Colonic mucosa (tissue), 4 donors: ENCODE data around the gene MYL5. TPM values are rescaled to one million over a fixed set of nuclear protein-coding genes. Genes with fewer than 3 reads are reported as not detected.
"Not testable (repeated sequence)": the region's sequence is repeated elsewhere in the genome, so short reads cannot be mapped to it uniquely, and the experiment has no call there.

Source experiments
- DNase-seq: peaks from one replicate; pipeline ENCODE4 v3.0.0-alpha.2; 2020
- H3K27ac ChIP-seq: fragments of 200-600 bp; one replicate; pipeline ENCODE4 v1.8.0; 2021
- H3K27me3 ChIP-seq: fragments of 200-600 bp; one replicate; pipeline ENCODE4 v1.8.0; 2021
- H3K36me3 ChIP-seq: fragments of 200-600 bp; one replicate; pipeline ENCODE4 v1.8.0; 2021
- H3K4me1 ChIP-seq: fragments of 200-600 bp; one replicate; pipeline ENCODE4 v1.8.0; 2021; ENCODE audit warnings: mild to moderate bottlenecking
- H3K4me3 ChIP-seq: fragments of 200-600 bp; one replicate; pipeline ENCODE4 v1.8.0; 2021
- H3K9ac ChIP-seq, 2 donors: one replicate each; pipeline ENCODE4 v1.7.0; 2013; ENCODE audit warnings: control low read depth in 2 of 2, low read depth in 2 of 2, low read length in 2 of 2
- H3K9me3 ChIP-seq: fragments of 200-600 bp; one replicate; pipeline ENCODE4 v1.8.0; 2021
- CTCF ChIP-seq: fragments of 200-600 bp; IDR thresholded peaks from one replicate; pipeline ENCODE4 v1.8.0; 2022; ENCODE audit warnings: antibody characterized with exemption, mild to moderate bottlenecking
- intact Hi-C: fragments of 100-400 bp; cut with DNase I; formaldehyde crosslinking; loops from one replicate; pipeline ENCODE4 v1.14.1; 2022
- total RNA-seq, 2 donors: library from RNA; stranded (reverse); fragmentation: NEBNext Ultra II Directional in 1 of 2; extraction: Animal tissue kit (Norgen Biotek cat#: 25700) in 1 of 2; gene quantifications; one replicate each; pipeline ENCODE4 v1.2.1, GENCODE V29; 2021
- donor health status: healthy.
- donor health status: DM: no; HTN: no; CAD: no.
- donor health status: DM: no; HTN: no; CAD: no.

Gene MYL5
- total RNA-seq, 2 donors from 2014 or later, result 17.3 to 53.6 TPM

- no peak for DNase-seq
- TF ChIP-seq CTCF, result no peak
- H3K36me3 ChIP-seq, result peaks cover 4% of the 10 kb centered on the region
Measured at GRCh38 chr4:665751-666435, 8.4 kb upstream of the MYL5 start.

GRCh38 chr4:666436-666810 lies 7.9 kb upstream of the MYL5 start:
- no peak overlapping the region for H3K9ac ChIP-seq
- no peaks in the 10 kb centered on the region for H3K27me3 ChIP-seq
- no peaks in the 10 kb centered on the region for H3K4me1 ChIP-seq
- H3K9me3 ChIP-seq, result no peaks in the 10 kb centered on the region
- no peak for DNase-seq
- TF ChIP-seq CTCF, result no peak
- intact Hi-C loops, result no loop called here
- H3K4me3 ChIP-seq, result no peak overlapping the region
- H3K27ac ChIP-seq, result no peak overlapping the region
- peaks cover 6% of the 10 kb centered on the region for H3K36me3 ChIP-seq

More at GRCh38 chr4:665751-666435, 8.4 kb upstream of the MYL5 start:
- Histone ChIP-seq H3K27ac (no peak overlapping the region), H3K4me3 (no peak overlapping the region), H3K27me3 (no peaks in the 10 kb centered on the region), H3K4me1 (no peaks in the 10 kb centered on the region), H3K9me3 (no peaks in the 10 kb centered on the region), H3K9ac (no peak overlapping the region)
- intact Hi-C loops, result no loop called here

- TF ChIP-seq CTCF, result no peak
- DNase-seq, result no peak
- intact Hi-C loops, result no loop called here
Measured at GRCh38 chr4:666822-667544, 7.4 kb upstream of the MYL5 start.

GRCh38 chr4:667545-667925 lies 6.8 kb upstream of the MYL5 start:
- DNase-seq, result no peak
- no peak overlapping the region for H3K4me3 ChIP-seq
- no peak overlapping the region for H3K27ac ChIP-seq
- intact Hi-C loops, result no loop called here
- peaks cover 6% of the 10 kb centered on the region for H3K36me3 ChIP-seq
- H3K27me3 ChIP-seq, result no peaks in the 10 kb centered on the region
- no peak for TF ChIP-seq CTCF
- no peaks in the 10 kb centered on the region for H3K4me1 ChIP-seq
- no peak overlapping the region for H3K9ac ChIP-seq
- H3K9me3 ChIP-seq, result no peaks in the 10 kb centered on the region

More at GRCh38 chr4:666822-667544, 7.4 kb upstream of the MYL5 start:
- Histone ChIP-seq H3K27ac (no peak overlapping the region), H3K36me3 (peaks cover 6% of the 10 kb centered on the region), H3K4me1 (no peaks in the 10 kb centered on the region), H3K9ac (no peak overlapping the region), H3K4me3 (no peak overlapping the region), H3K9me3 (no peaks in the 10 kb centered on the region), H3K27me3 (no peaks in the 10 kb centered on the region)

GRCh38 chr4:668219-668618 lies 6.1 kb upstream of the MYL5 start:
- DNase-seq, H3K27me3 ChIP-seq, H3K36me3 ChIP-seq, H3K9ac ChIP-seq, H3K9me3 ChIP-seq, intact Hi-C loops, H3K27ac ChIP-seq, H3K4me3 ChIP-seq, H3K4me1 ChIP-seq: not testable (repeated sequence)

GRCh38 chr4:669806-670559 lies 4.4 kb upstream of the MYL5 start:
- H3K9me3 ChIP-seq, H3K27ac ChIP-seq, H3K27me3 ChIP-seq, H3K9ac ChIP-seq, DNase-seq, intact Hi-C loops, H3K4me3 ChIP-seq, H3K4me1 ChIP-seq, H3K36me3 ChIP-seq: not testable (repeated sequence)
